Measurements from ENCODE around the gene SLC39A11.

SLC39A11 gene

DNA sequence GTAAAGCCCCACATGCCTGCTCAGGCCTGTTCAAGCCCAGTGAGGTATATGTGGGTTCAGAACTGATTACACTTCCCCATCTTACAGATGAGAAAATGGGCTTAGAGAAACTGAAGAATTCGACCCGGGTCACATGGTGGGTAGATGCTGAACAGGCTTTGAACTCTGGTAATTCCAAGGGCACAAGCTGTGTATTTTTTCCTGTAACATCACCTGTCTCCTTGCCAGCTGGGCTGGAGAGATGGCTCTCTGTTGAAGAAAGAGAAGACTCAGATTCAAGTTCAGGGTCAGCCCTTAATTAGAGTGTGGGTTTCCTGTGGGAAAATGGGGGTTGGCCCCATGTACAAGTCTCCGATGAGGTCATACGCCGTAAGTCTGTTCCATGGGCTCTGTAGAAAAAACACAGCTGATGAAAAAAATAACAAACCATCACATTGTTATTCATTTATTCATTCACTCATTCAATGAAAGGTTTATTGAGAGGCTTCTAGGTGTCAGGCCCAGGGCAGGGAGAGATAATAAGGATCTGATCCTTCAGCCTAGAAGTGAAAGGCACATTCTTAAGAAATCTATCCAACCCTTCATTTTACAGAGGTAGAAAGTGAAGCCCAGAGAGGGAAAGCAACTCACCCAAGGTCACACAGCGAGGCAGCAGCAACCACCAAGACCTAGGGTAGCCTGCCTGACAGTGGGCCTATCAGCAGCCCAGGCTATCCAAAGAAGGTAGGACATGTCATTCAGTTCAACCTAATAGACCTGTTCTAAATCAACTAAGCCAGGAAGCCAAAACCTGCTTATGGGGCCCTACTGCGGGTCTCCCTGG, 488.9 kb downstream of the SLC39A11 start:
- no peak for DNase-seq

DNA sequence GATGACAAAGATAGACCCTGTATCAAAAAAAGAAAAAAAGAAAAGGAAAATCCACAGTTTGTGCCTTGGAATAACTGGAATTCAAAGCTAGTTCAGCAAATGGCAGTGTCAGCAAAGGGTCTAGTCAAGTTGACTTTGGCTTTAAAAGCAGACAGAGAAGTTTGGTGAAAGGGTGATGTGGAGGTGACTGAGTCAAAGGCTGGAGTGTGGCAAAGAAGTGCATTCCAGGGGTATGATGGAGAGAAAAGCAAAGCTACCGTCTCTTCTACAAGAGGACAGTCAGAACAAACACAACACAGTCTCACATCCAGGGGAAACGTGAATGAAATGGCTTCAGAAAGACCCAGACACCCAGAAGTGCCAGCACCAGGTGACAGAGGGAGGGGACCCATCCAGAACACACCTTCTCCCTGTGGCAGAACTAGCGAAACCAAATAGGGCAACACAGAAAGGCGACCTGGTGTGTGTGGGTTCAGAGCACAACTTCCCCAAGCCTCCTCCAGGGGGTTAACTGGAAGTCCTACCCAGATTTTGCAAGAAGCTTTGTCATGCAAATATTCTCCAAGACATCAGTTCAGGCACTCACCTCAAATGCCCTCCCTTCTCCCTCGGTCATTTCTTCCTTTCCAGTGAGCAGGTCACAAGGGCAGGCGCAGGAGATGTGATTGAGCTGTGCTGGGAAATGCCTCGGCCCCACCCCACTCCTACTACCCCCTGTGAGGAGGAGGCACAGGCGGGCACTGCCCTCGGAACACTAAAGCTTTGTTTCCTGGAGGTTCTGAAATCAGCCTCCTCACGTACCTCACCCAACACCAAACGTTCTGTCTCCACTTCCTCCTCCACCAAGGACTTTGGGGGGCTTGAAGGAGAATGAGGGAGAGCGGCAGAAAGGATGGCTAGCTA, 489.7 kb downstream of the SLC39A11 start:
- no peak for DNase-seq

DNA sequence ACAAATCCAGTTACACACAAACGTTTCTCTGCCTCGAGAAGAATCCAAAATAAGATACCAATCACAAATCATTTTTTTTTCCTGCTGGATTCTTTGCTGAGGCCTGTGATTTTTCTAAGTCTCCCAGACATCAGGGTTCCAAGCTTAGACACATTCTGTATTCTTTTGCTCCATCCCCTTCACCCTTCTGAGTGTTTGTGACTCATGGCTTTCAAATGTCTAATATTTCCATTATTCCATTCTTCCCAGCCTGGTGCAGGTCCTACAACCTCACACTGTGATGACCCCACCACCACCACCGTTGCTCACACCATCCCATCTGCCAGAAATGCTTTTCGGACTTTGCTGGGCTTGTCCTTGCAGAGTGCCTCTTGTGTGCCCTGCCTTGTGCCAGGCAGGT, 491.6 kb downstream of the SLC39A11 start:
- DNase-seq, result no peak

DNA sequence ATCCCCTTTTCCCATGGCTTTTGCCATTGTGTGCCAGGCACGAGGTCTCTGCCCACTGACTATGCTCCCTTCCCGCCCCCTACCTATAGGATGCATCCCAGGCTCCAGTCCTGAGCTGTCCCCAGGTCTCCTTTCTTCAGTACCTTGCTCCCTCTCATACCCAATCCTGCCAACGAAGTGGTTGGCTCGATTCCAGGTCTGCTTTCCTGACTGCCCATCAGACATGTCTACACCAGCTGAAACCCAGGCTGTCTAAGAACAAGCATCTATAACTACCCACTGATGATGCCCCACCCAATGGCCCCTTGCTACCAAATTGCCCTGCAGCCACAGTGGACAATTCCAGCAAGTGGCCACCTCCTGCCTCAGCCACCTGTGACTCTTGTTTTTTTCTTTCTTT, 492.6 kb downstream of the SLC39A11 start:
- no peak for DNase-seq

DNA sequence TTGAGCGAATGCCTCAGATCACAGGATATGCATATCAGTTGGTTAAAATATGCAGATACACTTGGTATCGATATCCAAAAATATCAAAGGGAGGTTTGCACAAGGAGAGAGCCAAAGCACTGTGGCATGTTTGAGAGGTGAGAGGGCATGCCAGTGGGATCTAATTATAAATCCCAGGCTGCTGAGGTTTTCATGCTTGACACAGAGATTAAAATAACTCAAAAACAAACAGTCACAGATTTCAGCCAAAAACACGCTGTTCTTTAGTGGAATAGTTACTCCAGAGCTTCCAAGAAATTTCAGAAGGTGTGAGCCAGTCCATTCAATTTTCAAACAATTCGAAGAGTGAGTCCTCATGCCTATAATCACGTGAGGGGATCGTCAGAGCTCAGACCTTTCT, 493.8 kb downstream of the SLC39A11 start:
- DNase-seq, result no peak

DNA sequence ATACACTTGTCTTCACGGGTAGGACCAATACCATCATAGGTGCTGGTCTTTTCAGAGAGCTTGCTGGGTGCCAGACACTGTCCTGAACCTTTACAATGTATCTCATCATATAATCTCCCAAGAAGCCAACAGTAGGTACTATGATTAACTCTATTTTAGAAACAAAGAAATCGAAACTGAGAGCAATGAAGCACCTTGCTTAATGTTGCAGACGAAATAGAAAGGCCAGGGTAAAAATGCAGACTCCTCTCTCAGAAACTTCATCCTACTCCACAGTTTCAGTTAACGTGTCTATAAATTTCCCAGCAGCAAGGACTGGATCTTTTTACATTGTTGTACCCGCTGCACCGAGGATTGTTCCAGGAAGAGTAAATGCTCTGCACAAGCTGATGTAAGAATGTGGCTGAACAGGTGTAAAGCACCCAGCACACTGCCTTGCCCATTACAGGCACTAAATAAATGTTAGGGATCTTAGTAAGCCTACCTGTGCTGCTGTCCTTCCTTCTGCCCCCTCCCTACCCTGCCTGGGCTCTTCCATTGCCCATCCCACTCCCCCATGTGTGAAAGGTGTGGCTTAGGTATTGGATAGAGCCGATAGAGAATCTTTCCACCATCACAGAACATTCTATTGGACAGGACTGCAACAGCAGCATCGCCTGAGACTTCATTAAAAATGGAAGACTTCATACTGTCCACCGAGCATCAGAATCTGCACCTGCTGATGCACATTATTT, 495.0 kb downstream of the SLC39A11 start:
- no peak for DNase-seq

Data from activated CD4-positive, alpha-beta T cell treated with anti-CD3 and anti-CD28 coated beads, Interleukin-2, amount 50 U/mL, for 16 hours (primary cell).